ENCODE measurements around the gene GABBR2. TPM values are rescaled to one million over a fixed set of nuclear protein-coding genes. Genes with fewer than 3 reads are reported as not detected.

GABBR2 gene
- total RNA-seq, 1 experiment from 2014 or later, result 1.5 TPM

DNA sequence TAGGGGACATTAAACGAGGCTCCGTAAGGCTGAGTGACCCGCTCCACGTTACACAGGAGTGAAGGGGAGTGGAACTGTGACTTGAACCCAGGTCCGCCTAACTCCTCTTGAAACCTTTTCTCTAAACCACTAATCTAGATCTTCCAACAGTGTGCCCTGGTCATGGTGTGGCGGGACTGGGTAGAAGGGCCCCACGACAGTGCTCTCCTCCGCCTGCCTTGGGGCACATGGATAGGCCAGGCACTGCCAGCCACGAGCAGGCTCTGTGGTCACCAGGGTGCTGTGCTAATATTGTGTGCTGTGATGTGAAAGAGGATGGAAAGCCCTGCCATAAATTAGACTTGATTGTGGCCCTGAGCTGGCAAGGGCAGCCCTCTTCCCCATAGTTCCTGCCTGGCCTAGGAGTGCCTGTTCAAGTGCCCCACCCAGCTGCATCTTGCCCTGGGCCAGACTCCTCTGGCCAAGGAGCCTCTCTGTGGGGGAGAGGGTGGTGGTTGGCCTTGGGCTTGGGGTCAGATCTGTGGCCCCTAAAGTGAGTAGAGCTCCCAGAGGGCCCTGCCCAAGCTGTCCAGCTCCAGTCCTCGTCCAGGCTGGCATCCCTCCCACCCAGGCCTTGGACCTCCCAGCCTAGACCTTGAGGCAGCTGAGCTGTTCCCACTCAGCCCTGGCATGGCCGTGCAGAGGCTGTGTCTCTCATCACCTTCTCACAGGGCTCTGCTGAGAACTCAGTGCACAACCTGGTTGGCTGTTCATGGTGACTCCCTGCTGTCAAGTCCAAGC lies 385.5 kb downstream of the GABBR2 start:
- no peak for DNase-seq (ENCODE audit: low read depth)

DNA sequence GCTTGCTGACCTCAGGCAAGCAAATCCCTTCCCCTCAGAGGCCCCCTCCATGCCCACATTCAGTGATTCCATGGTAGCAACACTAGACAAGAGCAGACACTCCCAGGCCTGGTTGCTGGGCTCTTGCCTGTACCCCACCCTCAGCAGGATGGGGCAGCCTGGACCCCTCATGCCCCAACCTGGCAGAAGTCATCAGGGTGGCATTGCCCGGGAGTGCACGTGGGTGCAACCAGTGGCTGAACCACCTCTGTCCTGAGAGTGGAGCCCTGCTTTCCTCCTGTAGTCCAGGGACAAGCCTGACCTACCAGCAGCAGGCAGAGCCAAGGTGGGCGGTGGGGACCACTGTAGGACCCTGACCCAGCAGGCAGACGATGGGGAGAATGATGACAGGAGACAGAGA lies 387.5 kb downstream of the GABBR2 start:
- DNase-seq (ENCODE audit: low read depth), result no peak

DNA sequence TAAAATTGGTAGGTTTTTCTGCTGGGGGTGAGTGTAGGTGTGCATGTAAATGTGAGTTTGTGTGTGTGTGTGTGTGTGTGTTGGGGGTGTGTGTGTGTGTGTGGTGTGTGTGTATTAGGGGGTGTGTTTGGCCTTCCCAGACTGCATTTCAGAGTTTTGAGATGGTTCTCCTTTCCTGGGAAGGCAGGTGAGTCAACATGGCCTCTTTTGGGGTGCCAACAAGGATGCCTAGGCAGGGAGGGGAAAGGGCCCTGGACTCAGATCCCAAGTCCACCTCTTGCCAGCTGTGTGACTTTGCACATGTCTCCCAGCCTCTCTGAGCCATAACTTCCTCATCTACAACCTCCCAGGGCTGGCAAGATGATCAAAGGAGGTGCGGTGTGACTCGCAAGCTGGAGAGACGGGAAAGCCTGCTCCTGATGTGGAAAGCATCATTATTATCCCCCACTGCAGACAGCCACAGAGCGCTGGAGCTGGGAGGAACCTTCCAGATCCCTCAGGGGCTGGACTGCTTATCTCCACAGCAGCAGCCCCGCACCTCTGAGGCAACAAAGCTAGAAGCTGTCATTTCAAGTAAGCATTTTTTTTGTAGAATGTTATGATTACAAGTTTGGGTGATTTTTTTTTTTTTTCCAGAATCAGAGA lies 389.8 kb downstream of the GABBR2 start:
- peak; percentile 19 for DNase-seq (ENCODE audit: low read depth)

DNA sequence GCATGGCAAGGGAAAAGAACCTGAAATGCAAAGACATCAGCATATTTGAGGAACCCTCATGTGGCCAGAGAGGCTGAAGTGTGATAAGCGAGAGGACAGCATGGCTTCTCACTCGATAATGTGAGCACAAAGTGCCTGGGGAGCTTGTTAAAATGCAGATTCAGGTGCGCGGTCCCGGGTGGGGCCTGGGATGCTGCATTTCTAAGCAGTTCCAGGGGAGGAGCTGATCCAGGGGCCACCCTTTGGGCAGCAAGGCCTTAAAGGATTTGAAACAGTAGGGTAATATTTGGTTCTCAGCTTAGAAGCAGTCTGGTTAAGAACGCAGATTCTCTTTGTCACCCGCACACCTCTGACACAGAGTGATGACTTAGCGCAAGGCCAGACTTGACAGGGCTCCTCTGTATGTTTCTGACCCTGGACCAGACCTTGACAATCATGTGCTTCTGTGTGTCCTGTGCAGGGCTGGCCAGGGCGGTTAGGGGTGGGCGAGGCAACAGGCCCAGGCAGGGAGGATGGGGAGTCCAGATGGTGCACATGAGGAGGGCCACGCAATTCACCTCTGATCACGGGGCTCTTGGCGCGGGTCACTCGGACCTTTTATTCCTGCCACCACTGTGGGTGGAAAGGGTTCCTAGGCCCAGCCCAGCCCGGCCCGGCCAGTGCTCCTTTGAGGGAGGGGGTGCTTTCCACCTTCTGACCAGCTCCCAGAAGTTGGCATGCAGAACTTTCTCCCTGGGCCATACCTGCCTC lies 390.5 kb downstream of the GABBR2 start:
- DNase-seq (ENCODE audit: low read depth), result no peak

DNA sequence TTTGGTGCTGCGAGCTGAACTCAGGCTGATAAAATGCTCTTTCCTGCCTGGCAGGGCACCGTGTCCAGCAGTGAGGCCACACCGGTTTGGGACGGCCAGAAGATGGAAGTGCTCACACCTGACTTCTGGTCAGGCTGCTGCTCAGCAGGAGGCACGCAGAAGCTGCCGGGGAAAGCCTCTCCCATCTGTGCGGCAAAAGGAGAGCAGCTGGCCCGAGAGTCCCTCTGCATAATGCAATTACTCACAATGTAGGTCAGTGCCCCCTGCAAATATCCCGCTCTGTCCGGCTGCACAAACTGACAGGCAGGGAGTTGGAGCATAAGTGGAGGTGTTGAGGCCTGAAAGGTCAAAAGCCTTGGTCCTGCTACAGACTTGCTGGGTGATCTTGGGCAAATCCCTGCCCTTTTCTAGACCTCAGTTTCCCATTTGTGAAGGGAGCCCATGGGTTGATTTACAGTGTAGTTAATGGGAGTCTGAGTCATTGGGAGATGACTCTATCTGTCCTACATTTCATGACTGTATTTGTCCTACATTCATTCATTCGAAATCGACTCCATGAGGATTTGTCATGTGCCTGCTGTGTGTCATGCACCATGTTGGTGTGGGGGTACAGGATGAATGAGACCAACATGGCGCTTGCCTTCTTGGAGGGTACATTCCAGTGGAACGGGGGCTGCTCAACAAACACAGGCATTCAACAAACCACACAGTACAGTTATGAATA lies 391.4 kb downstream of the GABBR2 start:
- peak; percentile 45 for DNase-seq (ENCODE audit: low read depth)

DNA sequence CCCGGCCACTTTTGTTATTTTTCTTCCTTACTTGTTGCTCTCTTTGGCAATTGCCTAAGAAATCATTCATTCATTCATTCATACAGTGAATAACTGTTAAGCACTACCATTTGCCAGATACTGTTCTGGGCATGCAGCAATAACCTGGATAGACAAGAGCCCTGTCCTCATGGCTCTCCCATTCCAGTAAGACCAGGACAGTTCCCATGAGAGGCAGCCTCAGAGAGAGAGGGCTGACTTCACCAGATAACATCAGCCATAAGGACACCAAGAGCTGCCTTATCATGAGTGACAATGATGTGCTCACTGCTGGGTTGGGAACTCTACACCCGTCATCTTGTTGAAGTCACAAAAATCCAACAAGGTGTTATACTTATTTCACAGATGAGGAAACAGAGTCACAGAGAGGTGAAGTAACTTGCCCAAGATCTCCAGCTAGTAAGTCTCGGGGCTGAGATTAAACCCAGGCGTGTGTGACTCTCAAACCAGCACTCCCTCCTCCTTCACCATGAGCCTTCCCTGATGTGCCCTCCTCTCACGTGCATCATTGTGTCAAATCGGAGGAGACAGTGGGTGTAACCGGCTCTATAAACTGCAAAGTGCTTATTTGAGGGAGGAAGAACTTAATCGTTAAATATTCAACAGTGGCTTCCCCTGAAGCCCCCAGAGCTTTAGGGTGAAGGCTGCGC lies 392.1 kb downstream of the GABBR2 start:
- no peak for DNase-seq (ENCODE audit: low read depth)

DNA sequence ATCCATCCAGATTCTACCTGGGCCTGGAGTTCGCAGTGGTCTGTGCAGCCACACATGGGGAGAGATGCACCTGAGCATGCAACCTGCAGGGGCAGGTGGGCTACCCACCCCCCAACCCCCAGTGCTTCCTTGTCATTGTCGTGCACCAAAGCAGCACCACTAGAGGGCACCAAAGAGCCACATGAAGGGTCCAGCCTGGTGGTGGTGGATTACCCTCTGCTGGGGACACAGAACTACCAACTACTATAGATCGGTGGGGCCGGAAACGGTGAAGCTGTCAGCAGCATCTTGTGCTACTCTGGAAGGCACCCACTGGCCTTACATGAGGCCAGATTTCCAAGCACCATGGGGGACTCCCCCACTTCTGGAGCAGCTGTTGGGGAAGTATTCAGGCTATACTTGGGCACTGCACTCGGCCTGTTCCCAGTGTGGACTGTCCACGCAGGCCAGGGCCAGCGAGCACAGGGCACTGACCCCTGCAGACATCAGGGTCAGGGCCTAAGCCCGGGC lies 393.1 kb downstream of the GABBR2 start:
- DNase-seq (ENCODE audit: low read depth), result peak; percentile 90

DNA sequence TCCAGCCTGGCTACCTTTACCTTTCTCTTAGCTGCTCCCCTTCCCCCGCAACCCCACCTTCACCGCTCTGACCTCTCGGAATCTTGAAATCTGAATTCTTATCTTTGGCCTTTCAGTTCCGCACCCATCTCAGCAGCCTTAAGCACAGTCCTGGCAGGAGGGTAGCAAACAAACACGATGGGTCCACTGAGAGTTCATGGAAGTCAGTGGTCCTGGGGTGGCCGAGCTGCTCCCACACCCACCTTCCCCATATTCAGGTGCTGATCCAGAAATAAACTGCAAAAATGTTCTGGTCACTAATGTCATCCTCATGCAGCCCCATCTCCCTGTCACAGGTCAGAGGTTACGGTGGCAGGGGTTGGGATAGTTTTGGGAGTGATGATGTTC lies 393.7 kb downstream of the GABBR2 start:
- DNase-seq (ENCODE audit: low read depth), result no peak

DNA sequence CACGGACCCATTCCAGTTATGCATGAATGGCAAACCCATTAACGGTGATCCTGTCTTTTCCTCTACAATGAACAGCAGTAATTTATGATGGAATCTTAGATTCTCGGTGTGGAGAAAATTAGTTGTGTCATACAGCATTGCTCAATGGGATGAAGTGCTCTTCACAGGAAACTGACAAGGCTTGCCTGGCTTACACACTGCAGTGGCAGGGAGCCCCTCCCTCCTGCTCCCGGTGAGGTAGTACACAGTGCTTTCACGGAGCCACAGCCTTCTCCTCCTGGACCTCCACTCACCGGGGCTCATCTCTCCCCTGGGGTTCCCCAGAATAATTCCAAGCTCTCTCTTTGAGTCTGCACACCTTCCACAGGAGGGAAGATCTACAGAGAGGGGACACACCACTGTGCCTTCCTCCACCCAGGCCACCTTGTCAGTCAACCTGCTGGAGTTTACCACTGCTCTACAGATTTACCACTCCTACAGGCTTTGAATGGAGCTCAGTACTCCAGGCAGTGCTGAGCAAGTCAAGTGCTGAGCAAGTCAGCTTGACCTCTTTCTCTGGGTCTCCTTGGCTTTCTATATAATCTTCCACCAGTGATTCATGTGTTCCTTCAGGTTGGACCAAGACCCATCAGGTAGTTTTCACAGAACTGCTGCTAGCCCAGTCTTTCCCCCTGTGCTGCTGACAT lies 394.2 kb downstream of the GABBR2 start:
- peak; percentile 32 for DNase-seq (ENCODE audit: low read depth)

DNA sequence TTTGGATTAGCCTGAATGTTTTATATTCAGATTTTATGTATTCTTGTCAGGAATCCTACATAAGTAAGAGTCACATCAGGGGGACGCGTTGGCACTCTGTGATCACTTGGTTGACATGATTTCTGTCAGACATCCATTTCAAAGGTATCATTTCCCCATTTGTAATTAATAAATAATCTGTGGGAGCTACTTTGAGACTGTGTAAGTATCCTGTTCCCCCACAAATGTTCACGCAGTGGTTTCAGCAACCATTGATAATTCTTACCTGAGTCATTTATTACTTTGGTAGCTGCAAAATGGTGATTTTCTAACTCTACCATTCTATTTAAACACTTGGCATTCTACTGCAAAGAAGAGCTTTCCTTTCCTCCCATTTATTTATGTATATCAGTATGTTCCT lies 396.4 kb downstream of the GABBR2 start:
- no peak for DNase-seq (ENCODE audit: low read depth)

DNA sequence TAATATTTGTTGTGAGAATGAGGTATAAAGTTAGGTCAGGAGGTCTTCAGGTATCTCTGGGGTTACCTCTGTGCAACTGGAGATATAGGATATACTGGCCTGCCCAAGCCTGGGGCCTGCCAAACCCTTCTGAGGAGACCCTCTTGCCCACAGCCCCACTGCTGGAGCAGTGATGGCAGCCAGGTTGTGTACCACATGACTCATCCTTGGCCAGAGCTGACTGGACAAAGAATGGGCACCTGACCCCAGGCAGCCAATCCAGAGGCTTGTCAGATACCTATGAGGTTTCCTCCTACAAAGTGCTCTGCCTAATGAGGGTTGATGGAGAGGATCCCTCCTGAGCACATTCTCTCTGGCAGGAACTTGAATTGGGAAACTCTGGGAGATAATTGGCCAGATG lies 397.2 kb downstream of the GABBR2 start:
- DNase-seq (ENCODE audit: low read depth), result no peak

DNA sequence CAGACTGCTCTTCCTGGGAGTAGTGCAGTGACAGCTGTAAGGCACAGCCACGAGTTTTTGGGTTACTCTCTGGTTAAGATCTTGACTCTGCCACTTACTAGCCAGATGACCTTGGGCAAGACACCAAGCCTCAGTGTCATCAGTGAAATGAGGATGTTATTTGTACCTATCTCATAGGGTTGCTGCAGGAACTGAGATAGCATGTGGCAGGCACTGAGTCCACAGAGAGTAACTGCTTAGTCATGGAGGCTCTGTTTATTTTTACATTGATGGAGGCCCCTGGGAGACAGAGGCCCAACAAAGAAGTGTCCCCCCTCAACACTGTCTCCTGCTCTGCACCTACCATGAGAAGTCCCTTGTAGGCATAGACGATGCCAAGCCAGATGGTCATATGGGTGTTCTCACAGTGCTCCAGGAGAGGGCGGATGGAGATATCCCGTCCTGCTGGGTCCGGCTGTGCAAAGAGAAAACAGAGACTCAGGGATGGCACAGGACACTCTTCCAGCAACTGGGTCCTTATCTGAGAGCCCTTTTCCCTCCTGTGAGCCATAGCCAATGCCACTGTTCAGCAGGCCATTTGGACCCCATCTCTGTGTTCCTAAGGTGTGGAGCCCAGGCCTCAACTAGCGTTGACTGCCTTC lies 397.9 kb downstream of the GABBR2 start:
- DNase-seq (ENCODE audit: low read depth), result no peak

DNA sequence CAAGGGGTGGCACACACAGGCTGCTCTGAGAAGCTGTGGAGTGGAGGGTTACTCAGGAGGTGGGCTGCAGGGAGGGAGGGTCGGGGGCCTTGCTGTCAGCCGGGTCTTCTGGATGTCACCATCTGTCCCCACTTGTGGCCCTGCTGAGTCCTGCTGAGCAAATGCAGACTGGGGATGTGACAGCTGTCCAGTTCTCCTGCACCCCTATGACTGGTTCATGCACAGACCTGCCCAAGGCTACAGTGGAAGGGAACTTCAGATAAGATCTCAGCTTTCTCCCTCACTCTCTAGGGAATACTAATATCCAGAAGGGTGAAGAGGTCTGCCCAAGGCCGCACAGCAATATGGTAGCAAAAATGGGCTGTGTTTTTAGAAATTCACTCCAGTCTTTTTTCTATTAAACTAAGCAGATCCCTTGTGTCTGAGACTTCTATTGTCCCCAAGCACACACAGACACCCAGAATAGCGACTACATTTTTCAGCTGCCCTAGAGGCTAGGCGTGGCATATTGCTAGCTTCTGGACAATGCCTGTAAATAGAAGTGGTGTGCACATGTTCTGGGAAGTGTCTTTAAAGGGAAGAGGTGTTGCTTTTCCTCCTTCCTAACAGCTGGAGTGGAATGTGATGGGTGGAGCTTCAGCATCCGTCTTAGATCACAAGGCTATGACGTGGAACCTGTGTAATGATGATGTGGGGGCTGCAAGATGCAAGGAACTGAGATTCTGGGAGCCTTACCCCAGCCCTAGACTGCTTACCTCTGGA lies 402.2 kb downstream of the GABBR2 start:
- DNase-seq (ENCODE audit: low read depth), result no peak

DNA sequence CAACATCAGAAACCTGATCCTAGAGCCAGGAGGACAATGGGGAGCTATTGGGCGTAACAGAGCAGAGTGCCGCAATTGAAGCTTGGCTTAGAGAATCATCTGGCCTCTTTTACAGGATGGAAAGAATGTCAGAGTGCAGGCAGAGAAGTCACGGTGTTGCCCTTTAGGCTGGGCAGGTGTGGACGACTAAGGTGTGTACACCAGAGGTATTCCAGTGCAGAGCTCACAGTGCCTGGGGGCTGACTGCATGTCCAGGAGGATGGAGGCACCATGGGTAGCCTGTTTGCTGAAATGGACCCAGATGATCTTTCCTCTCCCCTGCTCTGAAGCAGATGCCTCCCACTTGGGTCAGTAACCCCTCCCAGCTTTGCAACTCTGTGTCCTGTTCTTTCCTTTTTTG lies 404.4 kb downstream of the GABBR2 start:
- DNase-seq (ENCODE audit: low read depth), result no peak

DNA sequence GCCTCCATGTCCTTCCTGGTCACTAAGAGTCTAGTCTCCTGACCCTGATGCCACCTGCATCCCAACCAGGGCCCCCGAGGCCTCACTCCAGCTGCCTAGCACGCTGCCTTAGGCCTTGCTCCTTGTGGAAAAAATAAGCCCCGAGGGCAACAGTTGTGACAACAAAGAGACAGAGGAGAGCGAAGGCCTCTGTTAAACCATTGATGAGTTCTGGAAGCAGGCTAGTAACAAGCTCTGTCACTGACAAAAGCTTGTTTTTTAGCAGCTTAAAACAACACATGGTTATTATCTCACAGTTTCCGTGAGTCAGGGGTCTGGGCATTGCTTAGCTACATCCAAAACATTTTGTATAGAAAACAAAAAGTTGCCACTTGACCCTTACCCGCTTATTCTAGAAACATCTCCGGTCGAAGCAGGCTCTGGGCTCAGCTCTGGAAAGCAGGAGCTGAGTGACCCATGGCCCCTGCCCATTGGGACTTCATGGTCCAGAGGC lies 405.1 kb downstream of the GABBR2 start:
- no peak for DNase-seq (ENCODE audit: low read depth)

DNA sequence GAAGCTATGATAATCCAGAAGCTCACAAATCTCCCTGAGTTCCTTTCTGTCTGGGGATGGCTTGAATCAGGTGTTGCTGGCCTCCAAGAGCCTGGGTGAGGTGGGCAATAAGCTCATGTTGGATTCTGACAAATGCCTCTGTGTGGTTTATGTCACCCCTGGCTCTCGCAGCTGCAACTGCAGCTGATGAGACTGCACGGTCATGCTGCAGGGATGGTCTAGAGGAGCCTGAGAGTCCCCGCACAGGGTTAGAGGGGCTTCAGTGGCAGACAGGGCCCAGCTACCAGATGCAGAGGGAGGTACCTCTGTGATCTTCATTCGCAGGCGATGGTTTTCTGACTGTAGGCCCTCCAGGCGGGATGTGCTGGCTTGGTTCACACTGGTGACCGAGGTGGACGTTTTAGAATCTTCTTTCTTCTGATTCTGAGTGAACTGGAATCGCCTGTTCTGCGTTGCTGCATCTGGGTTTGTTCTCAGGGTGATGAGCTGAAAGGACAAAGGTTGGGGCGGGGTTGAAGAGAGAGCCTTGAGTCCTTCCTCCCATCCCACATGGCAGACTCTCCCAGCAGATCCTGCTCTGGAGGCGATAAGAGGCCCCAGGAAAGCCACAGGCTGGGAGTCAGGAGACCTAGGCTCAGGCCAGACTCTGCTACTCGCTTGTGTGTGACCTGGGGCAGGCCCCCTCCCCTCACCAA lies 405.6 kb downstream of the GABBR2 start:
- DNase-seq (ENCODE audit: low read depth), result no peak

DNA sequence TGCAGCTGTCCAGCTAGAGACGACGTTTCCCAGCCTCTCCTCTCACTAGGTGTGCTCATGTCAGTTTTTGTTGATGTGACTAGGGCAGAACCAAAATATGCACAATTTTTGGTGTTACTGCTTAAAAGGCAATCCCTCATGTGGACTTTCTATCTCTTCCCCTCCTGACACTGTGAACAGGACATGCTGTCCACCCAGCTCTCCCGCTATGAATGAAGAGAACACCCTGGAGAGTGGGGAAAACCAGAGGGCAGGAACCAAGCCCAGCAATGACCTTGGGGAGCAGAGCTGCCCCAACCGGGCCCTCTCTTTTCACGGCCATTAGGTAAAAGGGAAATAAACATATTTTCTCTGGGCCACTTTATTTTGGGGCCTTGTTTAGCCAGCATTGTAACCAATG lies 406.6 kb downstream of the GABBR2 start:
- DNase-seq (ENCODE audit: low read depth), result no peak

DNA sequence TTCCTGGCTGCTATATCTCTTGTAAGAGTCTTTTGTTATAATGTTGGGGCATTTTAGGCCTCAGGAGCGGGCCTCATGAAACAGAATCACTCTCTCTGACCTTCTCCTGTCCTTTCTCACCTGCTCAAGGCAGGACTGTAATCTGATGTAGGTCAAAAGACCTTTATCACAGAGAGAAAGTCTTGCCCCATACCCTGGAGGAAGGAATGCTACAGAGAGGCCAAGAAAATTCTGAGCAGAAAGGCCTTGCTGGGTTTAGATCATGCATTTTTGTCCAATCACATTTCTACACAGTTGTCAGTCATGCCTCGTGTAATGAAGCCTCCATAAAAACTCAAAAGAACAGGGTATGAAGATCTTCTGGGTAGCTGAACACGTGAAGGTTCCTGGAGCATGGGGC lies 408.1 kb downstream of the GABBR2 start:
- no peak for DNase-seq (ENCODE audit: low read depth)

DNA sequence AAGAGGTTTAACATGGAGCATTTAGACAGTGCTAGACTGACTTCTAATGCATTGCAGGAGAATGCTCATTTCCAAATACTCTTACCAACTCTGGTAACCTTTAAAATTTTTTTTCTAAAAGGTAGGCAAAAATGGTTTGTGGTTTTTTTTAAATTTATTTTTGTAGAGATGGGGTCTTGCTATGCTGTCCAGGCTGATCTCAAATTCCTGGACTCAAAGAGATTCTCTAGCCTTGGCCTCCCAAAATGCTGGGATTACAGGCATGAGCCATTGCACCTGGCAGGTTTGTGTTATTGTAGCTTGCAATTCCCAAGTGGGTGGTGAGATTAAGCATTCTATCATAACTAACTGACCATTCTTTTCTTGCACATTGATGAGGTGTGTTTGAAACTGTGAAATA lies 410.3 kb downstream of the GABBR2 start:
- no peak for DNase-seq (ENCODE audit: low read depth)

All from Daoy (cell line).